ENCODE measurements around the gene PKD2L1.

PKD2L1 gene

GRCh38 chr10:100356067-100357017, 26.3 kb upstream of the PKD2L1 start:
- no peak for DNase-seq

DNA sequence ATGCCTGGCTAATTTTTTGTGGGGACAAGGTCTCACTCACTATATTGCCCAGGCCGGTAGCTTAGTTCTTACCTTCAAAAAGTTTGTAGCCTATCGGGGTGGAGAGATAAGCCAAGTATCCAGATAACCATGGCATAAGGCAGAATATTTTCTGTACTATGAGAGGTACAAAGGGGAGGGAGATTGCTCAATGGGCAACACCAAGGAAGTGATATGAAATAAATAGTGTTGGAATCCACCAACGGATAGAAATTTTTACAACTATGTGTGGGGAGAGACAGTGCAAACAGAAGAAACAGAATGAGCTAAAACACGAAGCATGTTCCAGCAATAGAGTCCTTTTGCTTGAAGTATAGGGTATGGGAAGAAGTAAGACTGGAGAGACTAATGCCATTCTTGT, 25.1 kb upstream of the PKD2L1 start:
- DNase-seq: no peak

DNA sequence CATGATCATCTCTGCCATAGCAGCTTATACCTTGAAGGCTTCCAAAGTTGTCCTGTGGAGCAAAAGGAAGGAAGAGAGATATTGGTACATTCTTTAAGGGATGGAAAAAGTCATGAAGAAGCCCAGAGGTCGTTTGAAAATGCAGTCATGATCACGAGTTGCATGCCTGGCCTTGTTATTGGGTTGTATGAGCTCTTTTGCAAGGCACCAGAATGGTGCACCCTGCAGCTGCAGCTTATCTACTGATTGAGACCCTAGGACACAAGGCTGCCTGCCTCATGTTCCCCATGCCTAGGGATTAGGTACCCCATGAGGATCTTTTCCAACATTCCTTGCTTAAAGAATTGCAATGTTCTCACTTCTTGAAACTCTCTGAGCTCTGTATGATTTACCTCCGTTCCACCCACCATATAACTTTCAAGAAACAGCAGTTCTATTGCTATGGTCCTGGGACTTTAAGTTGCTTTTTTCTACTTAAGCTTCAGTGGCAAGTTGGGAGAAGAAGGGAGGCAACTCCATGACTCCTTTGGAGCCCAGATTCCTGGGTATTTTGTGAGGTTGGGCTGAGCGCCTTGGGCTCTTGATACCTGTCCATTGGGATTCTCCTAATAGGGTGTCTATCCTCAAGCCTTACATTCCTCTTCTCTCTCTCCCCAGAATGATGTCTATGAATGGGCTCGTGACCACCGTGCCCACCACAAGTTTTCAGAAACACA, 23.9 kb upstream of the PKD2L1 start:
- no peak for DNase-seq

DNA sequence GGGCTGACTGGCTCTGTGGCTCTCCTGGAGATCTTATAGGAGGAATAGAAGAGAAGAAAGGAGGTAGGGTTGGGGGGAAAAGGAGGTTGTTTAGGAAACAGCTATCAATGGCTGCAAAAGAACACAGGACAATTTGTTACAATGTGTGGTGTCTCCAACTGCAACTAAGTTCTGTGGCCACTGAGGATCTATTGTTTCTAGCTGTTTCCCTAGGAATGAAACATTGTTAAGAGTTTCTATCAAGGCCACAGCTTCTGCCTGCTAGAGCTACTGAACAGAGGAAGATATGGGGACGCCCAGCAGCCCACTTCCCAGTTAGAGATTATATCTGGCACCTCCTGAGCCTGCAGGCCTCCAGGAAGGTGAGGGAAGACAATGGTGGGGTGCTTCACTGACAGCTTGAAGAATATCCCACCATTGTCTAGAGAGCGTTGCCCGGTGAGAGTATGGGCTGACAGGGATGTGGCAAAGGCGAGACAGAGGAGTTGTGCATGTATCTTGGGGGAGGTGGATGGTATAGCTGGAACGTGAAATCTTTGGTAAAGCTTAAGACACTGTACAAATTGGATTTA, 21.0 kb upstream of the PKD2L1 start:
- DNase-seq: no peak

DNA sequence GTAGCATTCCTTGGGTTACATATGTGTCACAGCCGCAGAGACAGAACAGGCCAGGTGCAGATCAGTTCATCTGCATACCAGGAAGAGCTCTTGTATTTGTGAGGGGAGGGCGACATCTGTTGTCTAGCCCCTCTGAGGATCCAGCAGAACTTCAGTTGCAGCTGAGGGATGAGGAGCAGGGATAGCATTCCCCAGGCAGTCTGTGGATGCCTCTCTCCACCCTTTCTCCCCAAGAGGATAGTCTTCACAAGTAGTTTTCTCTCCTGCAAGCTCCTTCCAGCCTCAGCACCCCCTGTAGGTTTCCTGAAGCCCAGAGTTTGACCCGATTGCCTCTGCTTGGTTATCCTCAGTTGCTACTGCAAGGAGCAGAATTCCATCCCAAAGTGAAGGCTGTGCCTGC, 19.6 kb upstream of the PKD2L1 start:
- DNase-seq: no peak

DNA sequence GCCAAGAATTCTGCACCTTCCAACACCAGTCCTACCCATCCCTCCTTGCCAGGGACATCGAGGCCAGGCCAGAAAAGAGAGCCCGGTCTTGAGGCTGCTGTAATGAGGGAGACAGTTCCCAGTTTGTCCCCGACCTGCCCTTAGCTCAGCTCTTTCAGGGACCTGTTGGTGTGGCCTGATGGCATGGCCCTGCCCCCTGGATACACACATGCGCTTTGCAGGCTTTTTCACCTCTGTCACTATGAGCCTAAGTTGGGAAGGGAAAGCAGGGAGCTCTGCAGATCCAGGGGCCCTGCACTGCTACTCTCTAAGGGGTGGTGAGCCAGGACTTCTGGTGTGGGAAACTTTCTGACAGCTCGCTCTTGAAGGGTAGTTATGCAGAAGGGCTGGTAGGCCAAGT, 19.1 kb upstream of the PKD2L1 start:
- DNase-seq: no peak

DNA sequence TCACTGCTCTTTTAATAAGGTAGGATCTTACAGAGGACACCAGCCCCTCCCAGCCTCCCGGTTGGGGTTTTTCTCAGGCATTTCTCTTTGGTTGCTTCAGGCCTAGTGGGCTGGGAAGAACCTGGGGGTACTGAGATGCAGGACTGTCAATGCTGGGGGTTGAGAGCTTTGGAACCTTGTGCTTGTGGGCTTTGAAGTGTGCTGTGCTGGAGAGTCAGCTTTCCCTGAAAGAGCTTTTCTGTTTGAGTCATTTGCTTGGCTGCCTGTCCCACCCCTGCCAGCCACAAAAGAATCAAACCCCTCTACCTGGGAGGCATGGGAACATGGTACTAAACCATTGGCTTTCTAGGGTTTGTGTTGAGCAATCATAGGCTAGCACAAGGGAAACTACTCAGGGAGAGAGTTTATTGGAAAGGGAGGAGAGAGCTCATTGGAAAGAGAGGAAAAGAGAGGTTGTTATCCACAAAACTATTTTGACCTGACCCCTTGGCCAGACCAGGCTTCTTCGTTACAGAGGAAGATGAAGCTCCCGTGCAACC, 18.4 kb upstream of the PKD2L1 start:
- no peak for DNase-seq

GRCh38 chr10:100347568-100348195, 17.7 kb upstream of the PKD2L1 start:
- DNase-seq: no peak

GRCh38 chr10:100346765-100347567, 16.9 kb upstream of the PKD2L1 start, which contains the start of gene SCD:
Gene SCD, plus strand, starts transcription at chr10:100347233. Its CDS starts 272 bp downstream, at chr10:100347505.
- DNase-seq: peak; percentile 62

DNA sequence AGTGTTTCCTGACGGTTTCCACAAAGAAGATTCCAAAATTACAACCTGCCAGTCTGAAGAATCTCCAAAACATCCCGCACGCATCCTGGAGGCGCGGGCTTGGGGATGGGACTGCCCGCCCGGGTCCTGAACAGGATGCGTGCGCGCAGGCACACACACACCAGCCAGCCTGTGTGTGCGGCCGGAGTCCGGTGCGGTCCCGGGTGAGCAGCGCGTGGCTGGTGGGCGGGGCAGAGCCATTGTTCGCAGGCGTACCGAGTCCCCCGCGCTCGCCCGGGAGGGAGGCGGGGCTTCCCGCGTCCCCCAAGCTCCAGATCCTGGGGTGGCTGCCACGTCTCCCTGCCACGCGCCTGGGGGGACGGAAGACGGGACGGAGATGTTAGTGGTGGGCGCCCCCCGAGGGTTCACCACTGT, 16.3 kb upstream of the PKD2L1 start:
- DNase-seq: peak; percentile 53

GRCh38 chr10:100345570-100346330, 15.7 kb upstream of the PKD2L1 start:
- no peak for DNase-seq

DNA sequence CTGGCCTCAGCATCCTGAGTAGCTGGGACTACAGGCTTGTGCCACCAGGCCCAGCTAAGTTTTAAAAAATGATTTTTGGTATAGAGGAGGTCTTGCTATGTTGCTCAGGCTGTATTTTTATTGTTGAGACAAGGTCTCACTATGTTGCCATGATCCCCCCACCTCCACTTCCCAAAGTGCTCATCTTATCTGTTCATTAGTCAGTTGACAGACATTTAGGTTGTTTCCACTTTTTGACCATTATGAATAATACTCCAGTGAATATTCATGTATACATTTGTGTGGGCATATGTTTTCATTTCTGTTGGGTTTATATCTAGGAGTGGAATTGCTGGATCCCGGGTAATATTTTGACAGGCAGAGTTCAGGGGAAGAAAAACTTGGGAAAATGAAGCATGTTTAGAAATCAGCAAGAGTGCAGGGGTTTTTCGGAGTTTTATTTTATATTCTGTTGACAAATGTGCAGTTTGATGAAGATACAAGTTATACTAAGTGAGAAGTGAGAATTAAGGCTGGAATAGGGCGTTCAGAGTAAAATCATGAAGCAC, 14.3 kb upstream of the PKD2L1 start:
- DNase-seq: no peak

DNA sequence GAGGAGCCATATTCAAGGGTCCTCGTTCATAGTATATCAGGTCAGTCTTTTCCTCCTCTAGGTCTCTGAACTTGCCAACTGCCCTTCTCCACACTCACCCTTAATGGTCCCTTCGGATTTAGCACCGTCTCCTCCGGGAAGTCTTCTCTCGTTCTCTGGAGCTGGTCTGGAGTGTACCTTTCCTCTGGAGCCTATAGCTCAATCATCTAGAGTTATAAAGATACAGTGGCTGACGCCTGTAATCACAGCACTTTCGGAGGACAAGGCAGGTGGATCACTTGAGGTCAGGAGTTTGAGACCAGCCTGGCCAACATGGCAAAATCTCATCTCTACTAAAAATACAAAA, 12.6 kb upstream of the PKD2L1 start:
- DNase-seq: no peak

DNA sequence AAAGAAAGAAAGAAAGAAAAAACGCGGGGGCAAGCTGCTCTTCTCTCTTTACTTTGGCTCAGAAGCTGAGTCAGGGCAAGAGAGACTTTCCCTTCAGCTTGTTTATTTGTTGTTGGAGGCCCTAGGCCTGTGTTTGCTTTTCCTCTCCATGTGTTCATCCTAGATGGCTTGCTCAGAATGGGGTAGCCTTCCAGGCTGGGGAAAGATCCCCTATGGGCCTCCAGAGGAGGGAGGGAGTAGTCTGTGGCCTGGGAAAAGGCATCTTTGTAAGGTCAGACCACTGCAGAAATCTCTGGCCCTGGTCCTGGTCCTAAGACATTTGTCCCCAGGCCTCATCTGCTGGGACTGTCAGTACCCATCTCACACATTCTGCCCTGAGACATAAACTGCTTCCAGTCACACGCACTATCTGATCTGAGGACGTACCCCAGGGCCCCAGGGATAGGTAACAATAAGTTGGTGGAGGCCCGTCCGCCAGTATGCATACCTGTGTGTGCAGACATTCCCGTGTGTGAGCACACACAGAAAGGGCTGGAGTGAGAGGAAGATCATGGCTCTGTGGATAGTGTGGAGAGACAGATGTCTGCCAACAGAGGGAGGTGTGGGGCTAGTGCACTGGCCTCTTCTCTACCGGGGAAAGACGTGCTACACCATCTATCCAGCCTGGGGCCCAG, 12.1 kb upstream of the PKD2L1 start:
- no peak for DNase-seq

- DNase-seq: no peak
These were observed 11.2 kb upstream of the PKD2L1 start for GRCh38 chr10:100340948-100341847.

- no peak for DNase-seq
These were observed 9.2 kb upstream of the PKD2L1 start for GRCh38 chr10:100339236-100339635.

DNA sequence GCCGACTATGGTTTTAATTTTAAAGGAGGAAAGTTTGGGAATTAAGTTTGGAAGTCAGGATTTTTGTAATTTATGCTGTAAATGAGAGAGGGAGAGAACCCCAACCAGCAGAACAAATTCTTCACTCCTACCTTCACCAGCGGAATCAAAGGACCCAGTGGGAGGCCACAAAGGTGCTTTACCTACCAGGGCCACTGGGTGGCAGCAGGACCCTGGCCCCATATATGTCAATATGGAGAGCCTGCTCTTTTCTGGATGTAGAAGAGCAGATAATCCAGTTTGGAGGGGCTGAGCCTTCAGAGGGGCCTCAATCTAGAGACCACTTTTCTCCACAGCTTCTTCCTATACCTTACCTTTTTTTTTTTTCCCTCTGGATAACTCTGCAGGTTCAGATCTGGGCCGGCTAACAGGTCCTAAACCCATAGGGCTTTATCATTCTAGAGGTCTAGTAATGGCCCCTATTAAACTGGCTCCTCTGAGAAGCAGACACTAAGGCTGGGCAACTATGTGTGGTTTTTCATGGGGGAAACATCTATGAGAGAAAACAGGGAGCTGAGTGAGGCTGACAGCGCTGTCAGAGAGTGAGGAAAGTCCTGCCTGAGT, 8.5 kb upstream of the PKD2L1 start:
- peak; percentile 69 for DNase-seq

DNA sequence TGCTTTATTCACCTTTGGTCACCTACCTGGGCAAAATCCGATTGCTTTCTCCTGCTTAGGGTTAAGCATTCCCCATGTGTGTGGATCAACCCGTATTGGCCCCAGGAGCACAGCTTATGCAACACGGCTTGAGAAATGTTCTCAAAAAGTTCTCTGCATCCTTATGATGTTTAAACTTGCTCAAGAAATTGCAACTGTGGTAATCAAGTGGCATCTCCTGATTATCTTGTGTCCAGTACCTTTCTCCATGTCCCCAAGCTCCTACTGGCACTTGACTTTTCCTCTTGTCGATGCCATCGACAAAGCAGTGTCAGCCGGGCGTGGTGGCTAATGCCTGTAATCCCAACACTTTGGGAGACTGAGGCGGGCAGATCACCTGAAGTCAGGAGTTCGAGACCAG, 4.7 kb upstream of the PKD2L1 start:
- DNase-seq: no peak
